22Rv1 (cell line): Measurements from ENCODE around the gene ERBB2.

ENCODE experiments used
- ZFX ChIP-seq: fragments of 450-650 bp; IDR thresholded peaks from 2 replicates; pipeline ENCODE4 v1.6.1; 2017; ENCODE audit warnings: antibody characterized with exemption, borderline replicate concordance
- TF ChIP-seq, protein P1 (sequence below): fragments of 450-650 bp; IDR thresholded peaks from 2 replicates; pipeline ENCODE4 v1.5.1; 2017; ENCODE audit warnings: mild to moderate bottlenecking

DNA sequence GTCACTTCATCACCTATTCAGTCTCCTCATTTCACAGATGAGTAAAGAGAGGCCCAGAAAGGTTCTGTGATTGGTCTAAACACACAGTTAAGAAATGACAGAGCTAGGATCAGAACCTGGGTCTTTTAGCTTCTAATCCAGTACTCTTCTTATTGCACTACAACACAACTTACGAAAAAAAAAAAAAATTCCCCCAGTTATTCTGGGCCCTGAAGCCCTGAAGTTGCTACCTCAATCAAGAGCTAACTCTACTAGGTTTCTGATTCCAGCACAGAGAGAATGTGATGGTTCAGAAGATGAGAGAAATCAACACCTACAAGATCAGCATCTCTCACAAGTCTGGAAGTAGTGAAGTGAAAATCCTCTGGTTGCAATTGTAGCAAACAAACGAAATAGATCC, 75.2 kb downstream of the ERBB2 start:
- TF ChIP-seq, protein P1, sequence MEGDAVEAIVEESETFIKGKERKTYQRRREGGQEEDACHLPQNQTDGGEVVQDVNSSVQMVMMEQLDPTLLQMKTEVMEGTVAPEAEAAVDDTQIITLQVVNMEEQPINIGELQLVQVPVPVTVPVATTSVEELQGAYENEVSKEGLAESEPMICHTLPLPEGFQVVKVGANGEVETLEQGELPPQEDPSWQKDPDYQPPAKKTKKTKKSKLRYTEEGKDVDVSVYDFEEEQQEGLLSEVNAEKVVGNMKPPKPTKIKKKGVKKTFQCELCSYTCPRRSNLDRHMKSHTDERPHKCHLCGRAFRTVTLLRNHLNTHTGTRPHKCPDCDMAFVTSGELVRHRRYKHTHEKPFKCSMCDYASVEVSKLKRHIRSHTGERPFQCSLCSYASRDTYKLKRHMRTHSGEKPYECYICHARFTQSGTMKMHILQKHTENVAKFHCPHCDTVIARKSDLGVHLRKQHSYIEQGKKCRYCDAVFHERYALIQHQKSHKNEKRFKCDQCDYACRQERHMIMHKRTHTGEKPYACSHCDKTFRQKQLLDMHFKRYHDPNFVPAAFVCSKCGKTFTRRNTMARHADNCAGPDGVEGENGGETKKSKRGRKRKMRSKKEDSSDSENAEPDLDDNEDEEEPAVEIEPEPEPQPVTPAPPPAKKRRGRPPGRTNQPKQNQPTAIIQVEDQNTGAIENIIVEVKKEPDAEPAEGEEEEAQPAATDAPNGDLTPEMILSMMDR: no peak
- TF ChIP-seq ZFX: no peak
